HTERT RPE-1 (cell line): ENCODE results near the gene HPCAL4.

ENCODE experiments used
- in situ Hi-C: fragments of 300-500 bp; cut with MboI; formaldehyde crosslinking; loops from 4 replicates; pipeline ENCODE4 v1.14.3; 2020; ENCODE audit warnings: low sequenced_read_pairs

HPCAL4 gene

DNA sequence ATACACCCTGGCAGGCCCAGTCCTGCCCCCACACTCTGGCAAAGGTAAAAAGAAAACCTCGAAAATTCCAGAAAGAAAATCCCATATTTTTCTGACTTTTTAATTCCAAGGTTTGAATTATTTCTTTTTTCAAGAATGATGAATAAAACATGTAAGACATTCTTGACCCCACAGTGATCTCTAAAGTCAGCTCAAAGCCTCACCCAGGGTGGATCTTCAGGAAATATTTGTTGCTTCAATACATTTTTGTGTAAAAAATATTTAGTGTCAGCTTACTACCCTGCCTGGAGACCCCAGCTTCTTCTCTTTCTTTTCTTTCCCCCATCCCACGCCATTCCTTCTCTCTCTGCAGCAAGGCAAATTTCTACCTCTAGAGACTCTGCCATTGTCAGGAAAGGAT, 12.3 kb downstream of the HPCAL4 start:
- in situ Hi-C loops = no loop called here

DNA sequence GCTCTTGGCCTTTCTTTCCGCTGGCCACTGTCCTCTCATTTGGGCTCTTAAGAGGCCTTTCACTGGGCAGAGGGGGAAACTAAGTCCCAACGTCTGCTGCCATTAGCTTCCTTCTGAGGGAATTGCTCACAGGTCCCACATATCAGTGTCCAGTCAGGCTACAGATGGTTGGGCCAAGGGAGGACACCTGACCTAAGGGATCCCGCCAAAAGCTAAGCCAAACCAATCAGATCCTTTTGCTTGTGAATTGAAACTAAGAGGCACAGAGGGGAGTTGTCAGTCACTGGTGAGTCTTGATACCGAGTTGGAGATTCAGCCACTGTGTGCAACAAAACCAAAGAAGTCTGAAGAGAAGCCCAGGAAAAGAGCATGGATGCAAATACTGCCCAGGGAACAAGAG, 13.6 kb downstream of the HPCAL4 start:
- in situ Hi-C loops = no loop called here

DNA sequence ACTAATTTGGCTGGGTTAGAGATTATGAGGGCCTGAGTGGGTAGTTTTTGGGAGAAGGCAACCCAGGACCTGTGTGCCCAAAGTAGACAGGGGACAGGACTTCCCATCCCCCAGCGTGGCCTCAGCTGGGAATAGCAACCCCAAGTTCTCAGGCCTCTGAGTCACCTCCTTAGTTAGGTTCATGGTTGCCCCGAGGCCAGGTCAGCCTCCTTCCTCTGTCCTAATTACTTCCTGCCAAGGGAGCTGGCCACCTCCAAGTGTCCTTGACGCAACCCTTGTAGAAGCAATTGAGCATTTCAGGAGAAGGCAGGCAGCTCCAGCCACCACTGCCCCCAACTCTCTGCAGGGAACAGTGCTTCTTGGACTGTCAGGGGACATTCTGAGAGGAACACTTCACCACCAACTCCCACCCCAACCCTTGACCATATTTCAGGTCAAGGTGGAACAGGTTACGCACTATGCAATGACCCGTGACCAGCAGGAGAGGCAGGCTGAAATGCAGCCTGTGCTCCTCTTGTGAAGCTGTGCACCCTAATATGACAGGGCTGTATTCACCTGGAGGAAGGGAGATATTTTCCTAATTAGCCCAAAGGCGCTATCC, 14.2 kb downstream of the HPCAL4 start:
- in situ Hi-C loops = no loop called here

DNA sequence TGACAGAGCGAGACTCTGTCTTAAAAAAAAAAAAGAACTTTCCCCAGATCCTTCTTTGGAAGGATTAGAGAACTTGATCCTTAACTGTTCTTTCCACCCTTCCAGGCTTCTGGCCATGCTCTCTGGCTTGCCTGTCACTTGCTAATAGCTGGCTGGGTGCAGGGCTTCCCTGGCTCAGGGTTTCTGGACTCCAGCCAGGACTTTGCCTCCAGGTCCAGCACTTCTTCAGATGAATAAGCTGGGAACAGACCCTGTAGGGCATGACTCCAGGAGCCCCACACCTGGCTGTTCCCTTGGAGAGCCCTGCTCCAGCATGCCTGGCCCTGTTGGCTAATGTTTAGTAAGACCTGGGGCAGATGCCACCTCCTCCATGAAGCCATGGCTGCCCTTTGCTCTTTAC, 16.0 kb downstream of the HPCAL4 start:
- in situ Hi-C loops = no loop called here

DNA sequence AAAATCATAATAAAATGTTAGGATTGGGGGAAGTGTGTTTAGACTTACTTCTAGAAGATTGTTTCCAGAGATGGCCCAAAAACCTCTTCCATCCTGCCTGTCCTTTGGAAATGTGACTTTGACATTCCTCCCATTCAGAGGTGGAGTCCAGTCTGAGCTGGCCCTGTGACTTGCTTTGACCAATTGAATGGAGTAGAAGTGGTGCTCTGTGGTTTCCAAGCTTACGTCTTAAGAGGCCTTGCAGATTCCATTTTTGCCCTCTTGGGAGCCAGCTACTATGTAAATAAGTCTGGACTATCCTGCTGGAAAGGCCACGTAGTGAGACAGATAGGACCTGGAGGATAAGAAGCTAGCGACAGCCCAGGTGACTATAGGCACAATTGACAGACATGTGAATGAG, 18.0 kb downstream of the HPCAL4 start:
- in situ Hi-C loops = no loop called here

DNA sequence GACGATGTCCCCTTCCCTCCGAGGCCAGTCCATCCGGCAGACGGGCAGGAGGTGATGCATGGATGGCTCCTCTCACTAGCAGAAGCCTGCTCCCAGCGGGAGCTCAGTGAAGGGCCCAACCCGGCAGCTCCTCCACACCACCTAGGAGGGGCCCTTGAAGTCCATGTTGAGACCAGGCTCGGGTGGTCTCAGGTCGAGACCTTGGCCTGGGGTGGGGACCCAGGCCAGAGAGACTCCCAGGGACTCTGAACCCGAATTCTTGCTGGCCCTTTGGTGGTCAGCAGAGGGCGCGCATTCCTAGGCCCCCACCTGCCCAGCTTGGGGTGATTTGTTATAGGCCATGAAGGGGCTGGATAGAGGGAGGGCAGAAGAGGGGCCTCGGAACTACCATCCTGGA, 18.7 kb downstream of the HPCAL4 start:
- in situ Hi-C loops = no loop called here

DNA sequence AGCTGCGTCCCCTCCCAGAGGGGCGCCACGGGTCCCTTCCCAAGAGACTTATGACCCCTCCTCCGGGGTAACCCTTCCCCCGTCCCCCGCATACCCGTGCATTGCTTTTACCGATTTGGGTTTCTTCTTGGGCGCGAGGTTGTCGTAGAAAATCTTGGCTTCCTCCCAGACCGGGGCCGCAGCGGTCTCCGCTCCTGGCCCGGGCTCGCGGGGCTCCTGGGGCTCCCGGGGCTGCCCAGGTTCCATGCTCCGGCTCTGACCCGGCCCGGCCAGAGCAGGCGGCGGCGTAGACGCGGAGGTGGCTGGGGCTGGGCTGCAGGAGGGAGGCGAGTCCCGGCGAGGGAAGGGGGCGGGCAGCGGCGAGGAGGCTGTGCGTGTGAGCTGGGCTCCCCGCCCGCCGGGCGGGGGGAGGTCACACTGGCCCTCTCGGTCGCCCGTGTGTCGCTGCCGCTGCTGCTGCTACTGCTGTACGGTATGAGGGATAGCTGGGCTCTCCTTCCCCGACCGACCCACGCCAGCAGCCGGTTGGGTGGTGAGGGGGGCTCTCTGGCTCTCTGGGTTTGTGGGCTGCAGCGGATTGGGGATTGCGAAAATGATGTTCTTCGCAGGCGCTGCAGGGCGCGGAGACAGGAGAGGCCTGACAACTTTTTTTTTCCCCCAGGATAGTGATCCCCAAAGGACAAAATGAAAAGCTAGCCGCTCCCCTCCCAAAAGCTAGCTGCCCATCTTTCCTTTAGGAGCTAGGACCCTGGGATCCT, 19.3 kb downstream of the HPCAL4 start, which contains the start of gene NT5C1A:
TSS of gene NT5C1A (minus strand) at position 315 of the 758 bp plus-strand sequence. CDS start at position 246, 69 bp downstream.
- in situ Hi-C loops = no loop called here

DNA sequence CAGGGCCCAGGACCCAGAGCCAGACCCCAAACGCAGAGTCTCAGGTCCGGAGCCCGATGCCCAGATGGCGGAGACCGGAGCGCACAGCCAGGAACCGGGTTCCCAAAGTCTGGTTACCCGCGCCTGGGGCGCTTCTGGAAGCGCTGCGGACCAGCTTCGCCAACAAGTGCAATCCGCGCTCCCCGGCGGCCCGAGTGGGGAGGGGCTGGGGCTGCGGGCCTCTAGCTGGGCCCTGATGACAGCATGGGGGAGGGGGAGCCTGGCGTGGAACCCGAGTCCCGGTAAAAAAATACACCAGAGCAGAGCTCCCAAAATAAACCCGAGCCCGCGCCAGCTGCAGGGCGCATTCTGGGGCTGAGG, 19.8 kb downstream of the HPCAL4 start:
- in situ Hi-C loops = no loop called here

DNA sequence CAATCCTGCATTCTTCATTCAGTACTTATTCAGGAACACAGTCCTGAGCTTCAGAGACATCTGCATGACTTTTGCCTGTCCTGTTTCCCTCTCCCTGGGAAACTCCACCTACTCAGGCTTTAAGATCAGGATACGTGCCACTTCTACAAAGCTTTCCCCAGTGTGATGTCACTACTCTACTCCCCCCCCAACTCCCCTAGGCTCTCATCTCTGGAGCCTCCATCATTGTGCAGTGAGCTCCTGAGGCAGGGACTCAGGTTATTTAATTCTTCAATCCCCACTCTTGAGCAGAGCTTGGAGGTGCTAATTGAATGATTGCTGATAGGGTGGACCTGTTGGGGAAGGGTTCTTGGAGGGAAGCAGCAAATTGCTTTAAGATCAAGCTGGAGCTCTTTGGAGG, 20.5 kb downstream of the HPCAL4 start:
- in situ Hi-C loops = no loop called here

DNA sequence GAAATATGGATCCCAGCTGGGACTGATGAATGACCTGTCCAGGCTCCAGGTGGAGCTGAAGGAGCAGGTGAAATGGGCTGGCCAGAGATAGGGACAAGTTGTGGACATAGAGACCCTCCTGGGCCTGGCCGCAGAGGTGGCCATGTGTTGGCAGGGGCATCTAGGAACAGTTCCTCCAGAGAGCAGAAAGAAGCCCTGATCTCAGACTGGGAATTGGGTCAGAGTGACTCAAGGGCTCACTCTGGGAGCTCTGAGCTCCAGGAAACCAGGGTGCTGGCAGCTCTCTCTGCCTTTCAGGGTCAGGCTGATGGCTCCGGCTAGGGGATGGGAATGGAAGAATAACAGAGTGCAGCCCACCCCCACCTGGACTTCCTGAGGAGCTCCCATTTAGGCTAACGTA, 22.3 kb downstream of the HPCAL4 start:
- in situ Hi-C loops = no loop called here

DNA sequence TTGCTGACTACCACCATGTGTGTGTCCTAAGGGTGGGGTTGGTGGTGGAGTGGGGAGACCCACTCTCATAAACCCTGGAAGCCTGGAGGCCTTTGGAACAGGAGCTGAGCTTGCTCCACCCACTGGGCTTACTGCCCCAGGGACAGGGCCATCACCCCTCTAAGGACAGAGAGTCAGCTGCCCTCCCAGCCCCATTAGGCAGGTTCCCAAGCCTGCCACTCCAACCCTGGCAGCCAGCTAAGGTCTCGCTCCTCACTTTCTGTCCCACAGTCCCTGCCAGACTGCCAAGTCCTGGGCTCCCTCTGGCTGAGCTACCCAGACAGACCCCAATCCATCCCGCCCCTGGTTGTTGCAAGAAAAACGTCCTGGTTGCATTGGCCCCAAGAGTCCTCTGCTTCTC, 23.1 kb downstream of the HPCAL4 start:
- in situ Hi-C loops = no loop called here

DNA sequence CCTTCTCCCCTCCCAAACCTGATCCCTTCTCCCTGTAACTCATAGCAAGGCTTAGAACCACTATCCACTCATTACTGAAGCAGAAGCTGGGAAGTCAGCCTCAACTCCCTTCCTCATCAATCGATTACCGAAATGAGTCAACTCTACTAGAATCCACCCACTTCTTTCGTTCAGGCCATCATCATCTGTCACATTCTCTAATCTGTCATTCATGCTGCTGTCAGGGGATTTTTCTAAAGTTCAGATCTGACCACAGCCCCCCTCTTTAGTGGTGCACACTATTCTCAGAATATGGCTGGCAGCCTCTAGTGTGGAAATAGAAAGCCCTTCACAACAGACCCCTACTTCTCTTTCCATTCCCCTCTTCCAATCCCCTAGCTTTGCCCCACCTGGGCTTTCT, 24.5 kb downstream of the HPCAL4 start:
- in situ Hi-C loops = no loop called here

DNA sequence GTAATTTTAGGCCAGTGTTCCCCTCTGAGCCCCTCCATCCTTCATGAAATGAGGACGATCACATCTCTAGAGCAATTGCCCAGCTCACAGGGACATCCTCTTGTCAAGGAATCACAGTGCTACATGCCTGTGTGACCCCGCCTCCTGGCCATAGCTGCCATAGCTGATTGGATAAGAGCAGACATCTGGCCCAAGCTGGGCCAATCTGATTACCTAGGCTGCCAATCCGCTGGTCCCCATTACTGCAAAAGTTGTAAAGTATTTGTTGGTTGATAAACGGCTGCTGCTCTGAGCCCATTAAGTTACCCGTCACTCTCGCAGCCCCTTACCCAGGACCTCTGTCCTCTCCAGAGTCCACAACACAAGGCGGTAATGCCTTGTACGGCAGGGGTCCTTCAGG, 27.7 kb downstream of the HPCAL4 start:
- in situ Hi-C loops = no loop called here

DNA sequence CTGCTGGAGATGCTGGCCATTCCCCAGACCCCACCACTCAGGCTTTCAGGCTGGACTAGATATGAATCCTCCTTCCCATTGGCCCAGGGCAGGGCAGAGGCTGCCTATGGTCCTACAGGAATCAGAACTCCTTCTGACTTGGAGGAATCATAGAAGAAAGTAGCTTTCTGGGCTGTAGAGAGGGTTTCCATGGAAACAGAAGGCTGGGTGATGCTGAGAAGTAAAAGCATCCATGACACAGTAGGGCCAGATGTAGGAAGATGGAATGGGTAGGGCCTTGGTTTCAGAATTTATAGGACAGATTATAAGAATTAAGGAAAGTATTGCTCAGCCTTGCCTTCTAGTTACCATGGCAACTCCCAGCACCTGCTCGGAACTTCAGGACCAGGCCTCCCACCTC, 28.4 kb downstream of the HPCAL4 start:
- in situ Hi-C loops = no loop called here

DNA sequence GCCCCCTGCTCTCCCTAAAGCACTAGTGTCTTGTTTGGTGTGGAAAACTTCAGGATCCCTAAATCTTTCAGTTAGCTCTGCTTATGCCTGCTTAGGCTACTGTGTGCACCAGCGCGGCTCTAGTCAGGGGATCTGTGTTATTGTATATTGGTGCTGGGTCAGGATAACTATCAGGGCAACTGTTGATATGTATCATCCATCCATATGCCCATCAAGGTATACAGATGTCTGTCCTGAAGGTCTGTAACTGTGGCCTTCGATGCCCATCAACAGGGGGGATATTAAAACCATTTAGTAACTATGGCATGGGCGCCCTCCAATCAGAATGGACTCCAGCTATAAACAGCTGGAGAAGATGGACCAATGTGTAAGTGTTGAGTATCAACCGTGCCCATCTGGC, 31.7 kb downstream of the HPCAL4 start:
- in situ Hi-C loops = no loop called here

DNA sequence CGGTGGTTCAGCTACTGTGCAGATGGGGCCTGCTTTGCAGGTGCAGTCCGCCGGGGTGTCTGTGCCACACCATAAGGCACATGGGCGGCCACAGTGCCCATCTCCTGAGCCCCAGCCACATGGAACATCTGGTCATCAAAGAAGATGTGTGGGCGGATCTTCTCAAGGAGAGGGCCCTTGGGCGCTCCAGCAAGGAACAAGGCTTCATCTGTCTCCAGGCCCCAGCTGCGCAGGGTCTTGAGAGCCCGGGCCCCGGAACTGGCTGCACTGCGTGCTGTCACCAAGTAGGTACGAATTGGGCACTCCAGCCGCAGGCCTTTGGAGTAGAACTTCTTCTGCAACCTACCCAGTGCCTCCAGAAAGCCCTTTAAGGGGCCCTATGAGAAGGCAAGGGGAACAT, 32.1 kb downstream of the HPCAL4 start:
- in situ Hi-C loops = no loop called here

DNA sequence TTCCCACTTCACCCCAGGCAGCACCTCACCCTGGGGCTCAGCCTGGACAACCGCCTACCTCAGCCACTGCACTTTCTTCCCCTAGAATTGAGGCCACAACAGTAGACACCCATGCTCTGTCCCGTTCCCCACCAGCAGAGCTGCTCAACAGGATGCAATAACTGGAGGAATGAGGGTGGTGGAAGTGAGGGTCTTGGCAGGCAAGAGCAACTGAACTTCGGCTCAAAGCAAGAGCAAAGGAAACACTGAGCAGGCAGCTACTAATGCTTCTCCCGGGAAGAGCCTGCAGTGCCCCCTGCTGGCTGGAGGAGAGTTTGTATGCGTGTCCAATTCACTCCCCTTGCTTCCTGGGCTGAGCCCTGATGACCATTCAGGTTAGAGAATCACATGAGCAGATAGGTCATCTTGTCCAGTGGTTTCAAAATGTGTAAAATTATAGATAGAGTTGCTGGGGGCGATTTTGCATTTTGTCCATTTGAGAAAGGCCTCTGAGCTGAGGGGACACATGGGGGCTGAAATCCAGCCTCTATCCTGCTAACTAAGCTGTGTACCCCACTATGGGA, 33.2 kb downstream of the HPCAL4 start:
- in situ Hi-C loops = no loop called here

DNA sequence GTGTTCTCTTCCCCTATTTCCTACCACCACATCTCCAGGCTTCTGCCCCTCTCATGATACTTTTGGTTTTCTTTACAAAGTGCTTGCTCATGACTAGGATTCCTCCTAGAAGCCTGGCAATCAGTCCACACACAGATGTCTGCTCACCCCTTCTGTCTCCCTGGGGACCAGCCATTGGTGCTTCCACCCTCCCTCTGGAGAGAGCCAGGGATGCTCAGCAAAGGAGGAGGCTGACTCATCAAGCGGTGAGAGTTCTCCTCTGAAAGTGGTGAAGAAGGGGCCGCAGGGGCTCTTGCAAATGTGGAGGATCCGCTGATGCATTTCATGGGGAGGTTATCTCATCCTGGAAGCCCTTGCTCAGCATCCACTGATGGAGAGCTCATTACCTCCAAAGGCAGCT, 33.8 kb downstream of the HPCAL4 start:
- in situ Hi-C loops = no loop called here

DNA sequence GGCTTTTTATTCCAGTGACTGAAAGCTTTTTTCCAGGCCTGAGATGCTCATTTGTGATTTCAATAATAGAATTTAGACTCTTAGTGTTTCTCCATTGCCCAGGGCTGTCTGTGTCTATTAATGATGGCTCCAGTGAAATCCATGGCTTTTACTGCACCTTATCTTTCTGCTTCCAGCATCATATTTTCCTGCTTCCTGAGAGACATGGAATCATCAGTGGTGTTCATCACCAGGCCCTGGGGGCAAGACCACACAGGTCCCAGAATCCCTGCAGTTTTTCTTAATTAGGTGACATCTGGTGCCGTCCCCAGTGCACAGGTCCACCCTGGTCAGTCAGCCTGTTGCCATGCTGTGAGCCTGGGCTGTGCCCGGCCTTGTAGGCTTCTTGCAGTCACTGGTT, 34.8 kb downstream of the HPCAL4 start:
- in situ Hi-C loops = no loop called here

DNA sequence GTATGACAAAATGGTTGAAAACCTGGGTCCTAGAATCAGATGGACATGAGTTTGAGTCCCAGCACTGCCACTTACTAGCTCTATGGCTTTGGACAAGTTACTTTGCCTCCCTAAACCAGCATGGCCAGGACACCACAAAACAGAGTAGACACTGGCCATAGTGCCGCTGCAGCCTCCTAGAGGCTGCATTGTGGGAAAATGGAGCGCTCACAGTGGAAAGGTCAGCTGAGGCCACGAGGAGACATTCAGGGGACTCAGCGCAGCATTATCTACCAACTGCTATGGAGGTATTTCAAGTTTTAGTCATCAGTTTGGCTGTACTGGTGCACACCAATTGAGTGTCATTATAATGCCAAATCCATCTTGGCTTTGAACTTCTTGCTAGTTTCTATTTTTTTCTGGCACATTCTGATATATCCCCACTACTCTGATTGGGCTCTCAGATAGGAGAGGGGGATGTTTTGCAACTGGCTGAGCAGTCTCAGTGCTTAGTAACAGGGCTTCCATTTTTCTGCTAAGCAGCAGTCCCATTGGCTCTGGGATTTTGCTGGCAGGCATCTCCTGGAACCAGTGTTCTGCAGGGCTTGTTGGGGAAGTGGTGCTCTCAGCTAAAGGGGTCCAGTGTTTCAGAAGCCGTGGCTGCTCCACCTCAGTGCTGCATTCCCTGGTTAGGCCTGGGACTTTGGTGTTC, 35.5 kb downstream of the HPCAL4 start:
- in situ Hi-C loops = no loop called here

DNA sequence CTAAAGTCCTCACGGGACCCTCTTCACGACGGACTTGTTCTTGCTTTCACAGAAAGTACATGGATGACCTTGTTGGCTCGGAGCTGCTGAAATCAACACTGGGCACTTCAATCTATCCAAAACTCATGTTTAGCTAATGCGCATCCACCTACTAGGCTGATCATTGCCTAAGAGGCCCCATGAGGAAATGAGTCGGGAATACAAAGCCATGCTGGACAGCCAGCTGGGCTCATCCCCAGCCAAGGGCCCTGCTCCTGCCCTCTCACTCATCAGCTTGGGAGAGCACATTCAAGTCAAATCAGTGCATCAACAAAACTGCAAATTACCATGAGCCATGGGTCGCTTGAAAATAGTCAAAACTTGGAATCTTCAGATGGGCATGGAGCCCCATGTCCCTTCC, 36.9 kb downstream of the HPCAL4 start:
- in situ Hi-C loops = no loop called here

DNA sequence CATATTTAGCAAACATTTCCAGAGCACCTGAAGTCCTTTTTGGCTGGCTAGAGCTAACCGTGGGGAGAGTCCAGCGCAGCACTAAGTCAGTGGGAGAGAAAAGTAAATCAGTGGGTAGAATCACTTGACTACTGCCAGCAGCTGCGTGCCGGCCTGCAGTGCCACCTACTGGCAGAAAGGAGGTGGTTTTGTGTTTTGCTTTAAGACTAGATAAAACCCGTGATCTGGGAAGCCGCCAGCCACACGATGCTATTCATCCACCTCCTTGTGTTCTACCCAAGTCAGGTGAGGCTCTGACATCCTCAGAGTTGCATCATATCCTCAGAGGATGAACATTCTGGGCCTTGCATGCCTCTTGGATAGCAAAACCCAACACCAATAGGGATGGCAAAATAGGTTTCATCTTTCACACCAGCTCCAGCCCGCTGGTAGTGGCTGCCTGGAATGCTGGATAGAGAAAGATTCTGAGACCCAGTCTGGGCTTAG, 37.6 kb downstream of the HPCAL4 start:
- in situ Hi-C loops = no loop called here
